MM.1S (cell line): ENCODE results near the gene AP1S2.

Experiments used
- EZH2 ChIP-seq: fragments of 300-600 bp; sonication (generic); optimal IDR thresholded peaks from 2 replicates; pipeline ENCODE3; 2017; ENCODE audit warnings: low read depth, mild to moderate bottlenecking, antibody characterized with exemption, low read length, mixed read lengths
- EZH2phosphoT487 ChIP-seq: fragments of 300-600 bp; sonication (generic); IDR thresholded peaks from 2 replicates; pipeline ENCODE4 v1.6.1; 2018; ENCODE audit warnings: antibody characterized with exemption, low read length

DNA sequence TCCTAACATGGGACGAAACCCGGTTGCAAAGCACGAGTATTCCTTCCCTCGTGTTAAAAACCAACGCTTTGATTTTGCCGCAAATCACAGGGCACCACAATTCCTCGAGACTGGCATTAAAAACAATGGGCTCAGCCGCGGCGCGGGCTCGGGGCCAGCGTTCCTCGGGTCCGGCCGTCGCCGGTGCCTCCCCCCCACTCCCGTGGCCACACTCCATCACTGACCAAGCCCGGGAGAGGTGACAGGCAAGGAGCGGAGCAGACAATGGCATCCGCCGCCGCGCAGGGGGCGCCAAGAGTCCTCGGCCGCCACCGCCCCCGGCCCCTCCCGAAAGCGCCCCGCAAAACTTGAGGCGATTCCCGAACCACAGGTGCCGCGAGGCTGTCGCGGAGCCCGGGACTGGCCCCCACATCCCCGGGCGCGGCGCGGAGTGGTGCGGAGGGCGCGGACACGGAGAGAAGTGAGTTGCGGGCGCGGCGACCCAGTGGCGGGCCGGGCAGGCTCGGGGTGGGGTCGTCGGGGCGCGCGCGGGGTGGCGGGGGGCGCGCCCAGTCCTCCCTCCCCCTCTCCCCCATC, 445 bp downstream of the AP1S2 start:
- TF ChIP-seq EZH2 (no peak), EZH2phosphoT487 (no peak)
